Spleen (tissue), 7 donors: ENCODE data around the gene TMIGD2.

Experiments used
- POLR2A ChIP-seq, 3 donors: fragments of 450-650 bp; IDR thresholded peaks; one replicate each; pipeline ENCODE4 v1.5.1; 2017; ENCODE audit warnings: antibody characterized with exemption in 3 of 3, mild to moderate bottlenecking in 1 of 3
- POLR2AphosphoS5 ChIP-seq, 3 donors: sonication (generic); formaldehyde crosslinking; IDR thresholded peaks; one replicate each; pipeline ENCODE4 v1.5.1; 2017; ENCODE audit warnings: antibody characterized with exemption in 3 of 3
- TF ChIP-seq, protein P1 (sequence below), 11 experiments: fragments of 200-600 bp in 7 of 11; fragments of 450-650 bp in 4 of 11; sonication (generic) in 4 of 11; IDR thresholded peaks in 8 of 11; conservative IDR thresholded peaks in 3 of 11; 1 replicate in 7 of 11; 2 replicates in 4 of 11; pipeline versions ENCODE4 v1.4.0 to v1.8.0; 2016 to 2021; ENCODE audit warnings: antibody characterized with exemption in 11 of 11, inconsistent platforms in 4 of 11, mild to moderate bottlenecking in 1 of 11
- donor health status: DM: no; HTN: no; CAD: no; lungs with moderate emphysema.
- donor health status: DM: no; HTN: no; CAD: no.
- donor health status: DM: no; HTN: no; CAD: no.

DNA sequence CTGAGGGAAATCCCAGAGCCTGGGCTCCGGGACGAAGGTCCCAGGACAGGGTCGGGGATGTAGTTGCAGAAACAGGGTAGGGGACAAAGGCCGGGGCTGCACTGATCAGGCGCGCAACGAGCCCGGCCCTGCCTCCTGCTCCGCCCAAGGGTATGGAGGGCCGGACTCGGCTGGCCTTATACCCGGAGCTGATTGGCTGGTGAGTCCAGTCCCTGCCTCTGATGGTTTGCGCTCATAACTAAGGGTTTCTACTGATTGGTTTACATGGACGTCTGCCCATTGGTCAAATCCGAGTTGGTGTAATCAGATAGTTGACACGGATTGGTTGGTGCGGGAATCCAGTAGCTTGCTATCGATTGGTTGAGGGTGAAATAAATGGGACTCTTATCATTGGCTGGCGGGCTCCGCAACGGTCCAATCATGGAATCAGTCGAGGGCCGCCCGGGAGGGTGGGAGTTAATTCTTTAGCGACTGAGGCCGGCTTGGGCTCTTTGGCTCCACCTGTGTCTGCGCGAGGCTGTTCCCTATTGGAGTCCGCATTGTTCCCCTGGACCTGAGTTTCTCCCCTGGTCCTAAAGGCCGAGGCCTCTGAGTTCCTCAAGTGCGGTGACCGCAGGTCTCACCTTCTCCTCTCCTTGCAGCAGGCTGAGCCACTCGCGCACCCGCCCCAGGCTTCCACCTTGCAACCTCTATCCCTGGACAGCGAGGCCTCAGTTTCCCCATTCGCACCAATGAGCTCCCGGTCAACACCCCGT lies 40.6 kb upstream of the TMIGD2 start:
- TF ChIP-seq, protein P1, sequence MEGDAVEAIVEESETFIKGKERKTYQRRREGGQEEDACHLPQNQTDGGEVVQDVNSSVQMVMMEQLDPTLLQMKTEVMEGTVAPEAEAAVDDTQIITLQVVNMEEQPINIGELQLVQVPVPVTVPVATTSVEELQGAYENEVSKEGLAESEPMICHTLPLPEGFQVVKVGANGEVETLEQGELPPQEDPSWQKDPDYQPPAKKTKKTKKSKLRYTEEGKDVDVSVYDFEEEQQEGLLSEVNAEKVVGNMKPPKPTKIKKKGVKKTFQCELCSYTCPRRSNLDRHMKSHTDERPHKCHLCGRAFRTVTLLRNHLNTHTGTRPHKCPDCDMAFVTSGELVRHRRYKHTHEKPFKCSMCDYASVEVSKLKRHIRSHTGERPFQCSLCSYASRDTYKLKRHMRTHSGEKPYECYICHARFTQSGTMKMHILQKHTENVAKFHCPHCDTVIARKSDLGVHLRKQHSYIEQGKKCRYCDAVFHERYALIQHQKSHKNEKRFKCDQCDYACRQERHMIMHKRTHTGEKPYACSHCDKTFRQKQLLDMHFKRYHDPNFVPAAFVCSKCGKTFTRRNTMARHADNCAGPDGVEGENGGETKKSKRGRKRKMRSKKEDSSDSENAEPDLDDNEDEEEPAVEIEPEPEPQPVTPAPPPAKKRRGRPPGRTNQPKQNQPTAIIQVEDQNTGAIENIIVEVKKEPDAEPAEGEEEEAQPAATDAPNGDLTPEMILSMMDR (IDR thresholded peaks at IDR 0.05 in 8 of 11, conservative IDR thresholded peaks at IDR 0.05 in 3 of 11): peak in 4 of 11 experiments; percentile 3 to 47 (median 18)
- TF ChIP-seq POLR2A (IDR thresholded peaks at IDR 0.05) (peak in 1 of 3 donors; percentile 54), POLR2AphosphoS5 (IDR thresholded peaks at IDR 0.05) (peak; percentile 93 to 97 (median 93))
